DOHH2 (cell line): ENCODE results near the gene TTYH1.
A peak's percentile ranks its signal among the peaks of the same experiment; 100 is the strongest.

ENCODE experiments used
- CTCF ChIP-seq: fragments of 200-600 bp; sonication (generic); IDR thresholded peaks from one replicate; pipeline ENCODE4 v1.5.1; 2014; ENCODE audit warnings: antibody characterized with exemption, mild to moderate bottlenecking, low read depth, low read length; ENCODE audit not compliant: poor library complexity, severe bottlenecking
- EZH2phosphoT487 ChIP-seq: fragments of 200-600 bp; sonication (generic); IDR thresholded peaks from 2 replicates; pipeline ENCODE4 v1.6.1; 2017; ENCODE audit warnings: borderline replicate concordance, mild to moderate bottlenecking, antibody characterized with exemption, low read length, moderate library complexity, mixed read lengths

- TF ChIP-seq CTCF (peak; percentile 89), EZH2phosphoT487 (no peak)
Observed at GRCh38 chr19:54390942-54391577, 24.2 kb upstream of the TTYH1 start.
